Urothelium cell line (cell line): ENCODE data around the gene BUB3.

ENCODE experiments used
- DNase-seq: peaks from one replicate; pipeline ENCODE4 v3.0.0; 2011; ENCODE audit warnings: low spot score, mixed read lengths
- FAIRE-seq: peaks from 2 replicates; lab custom pipeline; 2011; peaks lifted over from hg19 to GRCh38; lab: Jason Lieb, UNC

BUB3 gene

DNA sequence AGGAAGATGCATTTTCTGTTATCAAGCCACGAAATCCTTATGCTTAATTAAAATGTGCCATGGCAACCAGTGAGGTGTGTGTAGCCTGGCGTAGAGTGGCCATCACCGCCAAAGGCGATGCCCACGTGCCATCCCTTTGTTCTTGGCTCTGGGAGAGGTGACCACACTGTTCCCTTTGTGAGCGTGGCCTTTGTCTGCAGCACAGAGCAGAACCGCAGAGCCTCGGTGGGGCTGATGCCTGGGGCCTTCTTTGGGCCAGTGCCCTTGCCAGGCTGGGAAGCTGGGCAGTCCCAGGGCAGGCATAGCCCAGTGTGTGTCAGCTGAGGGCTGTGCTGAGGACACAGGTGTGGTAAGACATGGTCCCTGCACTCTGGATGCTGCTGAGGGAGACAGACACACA is 48.3 kb downstream of the BUB3 start:
- no peak for DNase-seq
- FAIRE-seq, result no peak

DNA sequence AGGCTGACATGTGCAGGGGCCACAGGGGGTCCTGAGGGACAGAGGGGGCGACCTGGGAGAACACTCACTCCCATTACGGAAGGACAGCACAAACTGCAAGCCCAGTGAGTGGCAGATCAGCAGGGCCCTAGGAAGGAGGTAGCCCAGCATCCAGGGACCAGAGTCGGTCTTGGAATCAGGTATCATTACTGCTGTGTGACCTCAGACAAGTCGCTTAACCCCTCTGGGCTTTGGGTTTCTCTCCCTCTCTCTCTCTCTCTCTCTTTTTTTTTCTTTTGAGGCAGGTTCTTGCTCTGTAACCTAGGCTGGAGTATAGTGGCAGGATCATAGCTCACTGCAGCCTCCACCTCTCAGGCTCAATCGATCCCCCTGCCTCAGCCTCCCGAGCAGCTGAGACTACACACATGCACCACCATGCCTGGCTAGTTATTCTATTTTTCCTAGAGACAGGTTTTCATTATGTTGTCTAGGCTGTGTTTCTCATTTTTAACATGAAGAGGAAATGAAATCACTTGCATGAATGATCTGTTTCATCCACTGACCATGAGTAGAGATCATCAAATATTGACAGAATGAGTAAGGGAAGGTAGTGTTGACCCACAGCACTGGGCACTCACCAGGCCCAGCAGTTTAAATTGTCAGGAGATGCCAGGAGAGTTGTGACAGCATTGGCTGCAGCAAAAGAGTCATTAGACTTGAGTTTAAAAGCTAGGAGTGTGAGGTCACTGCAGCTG is 49.4 kb downstream of the BUB3 start:
- FAIRE-seq (no peak), DNase-seq (no peak)

DNA sequence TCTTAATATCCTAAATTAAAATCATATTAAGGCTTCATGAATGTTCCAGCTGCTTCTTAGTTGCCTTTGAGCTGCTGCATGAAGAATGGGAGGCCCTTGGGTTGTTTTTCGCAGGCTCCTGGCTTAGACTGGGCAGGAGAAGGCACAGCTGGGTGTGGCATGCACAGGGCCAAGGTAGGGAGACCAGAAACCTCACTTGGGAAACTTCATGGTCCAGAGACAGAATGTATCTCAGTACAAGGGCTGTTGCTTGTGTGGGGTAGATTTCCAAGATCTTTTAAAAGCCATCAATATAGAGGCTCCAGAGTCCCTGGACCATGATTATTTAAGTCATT is 49.9 kb downstream of the BUB3 start:
- DNase-seq (no peak), FAIRE-seq (no peak)

DNA sequence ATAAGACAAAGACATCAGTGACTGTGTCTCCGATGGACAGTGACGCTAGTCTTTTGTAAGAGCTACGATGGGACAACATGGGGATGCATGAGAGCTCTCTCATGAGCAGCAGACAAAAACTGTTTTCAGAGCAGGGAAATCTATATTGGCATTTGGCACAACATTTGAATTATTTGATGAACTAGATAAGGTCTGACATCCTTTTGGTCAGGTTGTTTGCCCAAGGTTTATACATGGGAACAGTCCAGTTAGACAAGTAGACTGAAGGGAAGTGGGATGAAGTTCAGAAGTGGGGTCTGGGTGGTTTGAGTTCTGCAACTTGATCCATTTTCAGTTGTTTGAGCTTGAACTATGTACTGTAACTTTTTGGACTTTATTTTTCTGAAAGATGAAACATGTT is 50.8 kb downstream of the BUB3 start:
- DNase-seq, result no peak
- no peak for FAIRE-seq

DNA sequence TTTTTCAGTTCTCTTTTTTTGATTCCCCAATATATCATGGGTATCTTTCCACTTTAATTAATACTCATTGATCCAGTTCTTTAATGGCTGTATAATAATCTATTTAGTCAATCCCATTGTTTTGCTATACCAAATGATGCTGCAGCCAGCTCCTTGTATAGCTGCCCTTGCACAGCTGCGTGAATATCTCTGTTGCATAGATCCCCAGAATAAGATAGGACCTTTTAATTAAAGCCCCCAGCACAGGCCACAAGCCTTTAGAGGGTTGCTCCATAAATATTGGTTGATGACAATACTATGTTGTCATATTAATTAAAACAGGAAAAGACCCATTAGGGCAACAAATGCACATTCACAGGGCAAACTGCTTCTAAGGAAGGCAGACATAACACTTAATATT is 57.9 kb downstream of the BUB3 start:
- FAIRE-seq, result no peak
- DNase-seq, result no peak

DNA sequence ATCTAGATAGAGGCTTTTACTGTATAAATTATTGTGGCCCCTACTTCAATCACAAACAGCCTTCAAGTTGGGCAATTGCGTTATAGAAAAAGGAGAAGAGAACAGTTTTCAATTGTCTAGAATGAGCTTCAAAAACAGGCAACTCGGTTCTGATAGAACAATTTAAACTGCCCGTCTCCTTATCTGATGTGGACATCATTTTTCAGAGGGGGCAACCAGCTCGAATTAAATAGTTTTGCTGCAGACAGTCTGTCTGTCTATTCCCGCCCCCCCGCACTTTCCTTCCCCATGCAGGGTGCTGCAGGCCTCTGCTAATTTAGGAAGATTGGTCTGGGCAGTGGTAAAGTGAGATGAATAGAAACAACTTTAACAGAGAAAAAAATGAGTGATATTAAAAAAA is 58.4 kb downstream of the BUB3 start:
- DNase-seq (no peak), FAIRE-seq (no peak)

DNA sequence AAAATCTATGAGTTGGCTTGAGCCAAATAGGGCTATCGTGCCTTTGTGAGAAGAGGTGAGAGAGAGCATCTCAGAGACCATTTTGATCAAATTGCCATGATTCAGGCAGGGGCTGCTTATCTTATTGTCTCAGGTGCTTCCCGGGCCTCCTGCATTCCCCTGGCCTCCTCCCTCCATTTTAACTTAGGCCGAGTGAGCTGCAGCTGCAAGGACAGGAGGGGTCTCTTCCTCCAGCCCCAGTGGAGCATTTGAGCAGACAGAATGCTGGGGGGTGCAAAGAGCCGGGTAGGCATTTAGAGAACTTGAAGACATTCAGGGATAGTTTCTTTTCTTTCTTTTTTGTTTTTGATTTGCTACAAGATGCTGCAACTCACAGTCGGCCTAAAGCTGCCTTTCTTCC is 59.0 kb downstream of the BUB3 start:
- FAIRE-seq (no peak), DNase-seq (no peak)
